Esophagus muscularis mucosa (tissue), 4 donors: ENCODE measurements around the gene MAMLD1. TPM values are rescaled to one million over a fixed set of nuclear protein-coding genes. Genes with fewer than 3 reads are reported as not detected.

Experiments
- DNase-seq: peaks from one replicate; pipeline ENCODE4 v3.0.0-alpha.2; 2017; ENCODE audit errors: extremely low spot score
- H3K27ac ChIP-seq, 4 donors: fragments of 200-600 bp; sonication (generic); replicated peaks in 1 of 4; 1 replicate in 3 of 4; 2 replicates in 1 of 4; pipeline ENCODE4 v1.5.1; 2016 to 2019; ENCODE audit warnings: mild to moderate bottlenecking in 1 of 4
- H3K27me3 ChIP-seq, 4 donors: fragments of 200-600 bp; sonication (generic); one replicate each; pipeline versions ENCODE4 v1.5.1 to v1.6.0; 2016 to 2019
- H3K36me3 ChIP-seq, 4 donors: fragments of 200-600 bp; sonication (generic); one replicate each; pipeline ENCODE4 v1.5.1; 2016 to 2019
- H3K4me1 ChIP-seq, 4 donors: fragments of 200-600 bp; sonication (generic); one replicate each; pipeline ENCODE4 v1.5.1; 2016 to 2019
- H3K4me3 ChIP-seq, 4 donors: fragments of 200-600 bp; sonication (generic); 1 replicate in 2 of 4; 2 replicates in 2 of 4; pipeline ENCODE4 v1.5.1; 2016 to 2019; ENCODE audit warnings: mild to moderate bottlenecking in 4 of 4, moderate library complexity in 1 of 4
- H3K9me3 ChIP-seq, 4 donors: fragments of 200-600 bp; sonication (generic); 1 replicate in 3 of 4; 2 replicates in 1 of 4; pipeline ENCODE4 v1.5.1; 2016 to 2019
- CTCF ChIP-seq, 3 experiments: fragments of 200-600 bp in 2 of 3; fragments of 450-650 bp in 1 of 3; sonication (generic) in 2 of 3; IDR thresholded peaks; one replicate each; pipeline ENCODE4 v1.5.1; 2017 to 2019; ENCODE audit warnings: antibody characterized with exemption in 3 of 3, mild to moderate bottlenecking in 2 of 3, moderate library complexity in 1 of 3
- EP300 ChIP-seq: sonication (generic); formaldehyde crosslinking; IDR thresholded peaks from one replicate; pipeline ENCODE4 v1.6.1; 2017; ENCODE audit warnings: antibody characterized with exemption
- POLR2A ChIP-seq: fragments of 450-650 bp; IDR thresholded peaks from one replicate; pipeline ENCODE4 v1.6.1; 2017; ENCODE audit warnings: antibody characterized with exemption, moderate library complexity, mild to moderate bottlenecking, low read depth
- POLR2AphosphoS5 ChIP-seq, 2 donors: sonication (generic); formaldehyde crosslinking; IDR thresholded peaks; one replicate each; pipeline ENCODE4 v1.6.1; 2017; ENCODE audit warnings: antibody characterized with exemption in 2 of 2
- WGBS: methylation state at CpG from one replicate; pipeline ENCODE4 v1.1.5; 2018; 5-methylcytosine and 5-hydroxymethylcytosine counted together
- intact Hi-C: fragments of 100-400 bp; cut with DNase I; formaldehyde crosslinking; loops from one replicate; pipeline ENCODE4 v1.15.1; 2023
- total RNA-seq, 4 donors: library from RNA; depleted of rRNA; stranded (reverse); fragments of >200 nt; gene quantifications; one replicate each; pipeline versions ENCODE4 v1.1.0 to v1.2.1, GENCODE V29; 2016

The MAMLD1 gene
- total RNA-seq, 4 donors from 2014 or later = 1.6 to 5.3 (median 3.3) TPM

GRCh38 chrX:150454083-150454482 lies 91.0 kb downstream of the MAMLD1 start:
- intact Hi-C loops = no loop called here

GRCh38 chrX:150454508-150455214 lies 91.5 kb downstream of the MAMLD1 start:
- H3K27ac ChIP-seq = no peak overlapping the region
- H3K9me3 ChIP-seq = no peaks in the 10 kb centered on the region
- no peaks in the 10 kb centered on the region for H3K36me3 ChIP-seq
- intact Hi-C loops = no loop called here
- no peak for TF ChIP-seq CTCF (IDR thresholded peaks at IDR 0.05)
- no peak for TF ChIP-seq POLR2AphosphoS5 (IDR thresholded peaks at IDR 0.05)
- no peak for TF ChIP-seq POLR2A
- no peak for TF ChIP-seq EP300
- H3K4me3 ChIP-seq = no peak overlapping the region
- H3K4me1 ChIP-seq = peaks cover 0 to 6% (median 0%) of the 10 kb centered on the region in 4 donors
- no peak for DNase-seq
- WGBS = 78% methylated on average over 5 of the region's 5 CpGs
- H3K27me3 ChIP-seq = no peaks in the 10 kb centered on the region

More at GRCh38 chrX:150454083-150454482, 91.0 kb downstream of the MAMLD1 start:
- H3K36me3 ChIP-seq = no peaks in the 10 kb centered on the region
- H3K9me3 ChIP-seq = no peaks in the 10 kb centered on the region
- TF ChIP-seq CTCF (IDR thresholded peaks at IDR 0.05) (no peak), EP300 (no peak)
- H3K27me3 ChIP-seq = no peaks in the 10 kb centered on the region
- H3K4me3 ChIP-seq = no peak overlapping the region
- no peak overlapping the region for H3K27ac ChIP-seq
- H3K4me1 ChIP-seq = peaks cover 0 to 6% (median 0%) of the 10 kb centered on the region in 4 donors
- no peak for DNase-seq

GRCh38 chrX:150455215-150455608 lies 92.1 kb downstream of the MAMLD1 start:
- Histone ChIP-seq H3K36me3 (no peaks in the 10 kb centered on the region), H3K9me3 (no peaks in the 10 kb centered on the region), H3K4me1 (peaks cover 0 to 6% (median 0%) of the 10 kb centered on the region in 4 donors), H3K27me3 (no peaks in the 10 kb centered on the region), H3K27ac (no peak overlapping the region), H3K4me3 (no peak overlapping the region)
- DNase-seq = no peak
- no peak for TF ChIP-seq CTCF (IDR thresholded peaks at IDR 0.05)
- TF ChIP-seq POLR2A = no peak
- TF ChIP-seq EP300 = no peak
- TF ChIP-seq POLR2AphosphoS5 (IDR thresholded peaks at IDR 0.05) = no peak
- intact Hi-C loops = no loop called here
- 85% methylated on average over 3 of the region's 3 CpGs for WGBS

GRCh38 chrX:150456466-150456865 lies 93.3 kb downstream of the MAMLD1 start:
- Histone ChIP-seq H3K27ac (no peak overlapping the region), H3K36me3 (no peaks in the 10 kb centered on the region), H3K9me3 (no peaks in the 10 kb centered on the region), H3K4me1 (peaks cover 0 to under 1% (median 0%) of the 10 kb centered on the region in 4 donors), H3K27me3 (no peaks in the 10 kb centered on the region), H3K4me3 (no peak overlapping the region)
- intact Hi-C loops = no loop called here
- WGBS = 77% methylated on average over 6 of the region's 6 CpGs
- TF ChIP-seq POLR2A (no peak), EP300 (no peak), POLR2AphosphoS5 (IDR thresholded peaks at IDR 0.05) (no peak), CTCF (IDR thresholded peaks at IDR 0.05) (no peak)
- no peak for DNase-seq

- no peak for TF ChIP-seq EP300
- no peak for TF ChIP-seq CTCF (IDR thresholded peaks at IDR 0.05)
- no peak for TF ChIP-seq POLR2AphosphoS5 (IDR thresholded peaks at IDR 0.05)
- H3K27me3 ChIP-seq = no peaks in the 10 kb centered on the region
- no peaks in the 10 kb centered on the region for H3K9me3 ChIP-seq
- H3K4me1 ChIP-seq = no peaks in the 10 kb centered on the region
- no peak overlapping the region for H3K4me3 ChIP-seq
- no peak overlapping the region for H3K27ac ChIP-seq
- no peak for DNase-seq
- intact Hi-C loops = no loop called here
- H3K36me3 ChIP-seq = no peaks in the 10 kb centered on the region
- 89% methylated on average over 1 of the region's 1 CpG for WGBS
These were observed 93.8 kb downstream of the MAMLD1 start for GRCh38 chrX:150456941-150457340.
